HUES6 (cell line): ENCODE measurements around the gene DSTN.

Source experiments
- H3K27ac ChIP-seq: 2 replicates; pipeline ENCODE4 v1.7.0; 2013; ENCODE audit warnings: low read depth, mild to moderate bottlenecking, low read length, inconsistent platforms
- H3K27me3 ChIP-seq: 2 replicates; pipeline ENCODE4 v1.6.1; 2013; ENCODE audit warnings: low read length; ENCODE audit not compliant: control insufficient read depth, insufficient read depth
- H3K36me3 ChIP-seq: 2 replicates; pipeline ENCODE4 v1.6.1; 2013; ENCODE audit warnings: low read length; ENCODE audit not compliant: control insufficient read depth, insufficient read depth
- H3K4me1 ChIP-seq: 2 replicates; pipeline ENCODE4 v1.6.1; 2013; ENCODE audit warnings: low read length; ENCODE audit not compliant: control insufficient read depth, insufficient read depth
- H3K4me3 ChIP-seq: 2 replicates; pipeline ENCODE4 v1.5.1; 2013; ENCODE audit warnings: low read depth, low read length
- H3K9ac ChIP-seq: one replicate; pipeline ENCODE4 v1.6.1; 2013; ENCODE audit warnings: mild to moderate bottlenecking, low read length
- H3K9me3 ChIP-seq: 2 replicates; pipeline ENCODE4 v1.6.1; 2013; ENCODE audit warnings: low read depth, low read length; ENCODE audit not compliant: control insufficient read depth, insufficient read depth

Gene DSTN

DNA sequence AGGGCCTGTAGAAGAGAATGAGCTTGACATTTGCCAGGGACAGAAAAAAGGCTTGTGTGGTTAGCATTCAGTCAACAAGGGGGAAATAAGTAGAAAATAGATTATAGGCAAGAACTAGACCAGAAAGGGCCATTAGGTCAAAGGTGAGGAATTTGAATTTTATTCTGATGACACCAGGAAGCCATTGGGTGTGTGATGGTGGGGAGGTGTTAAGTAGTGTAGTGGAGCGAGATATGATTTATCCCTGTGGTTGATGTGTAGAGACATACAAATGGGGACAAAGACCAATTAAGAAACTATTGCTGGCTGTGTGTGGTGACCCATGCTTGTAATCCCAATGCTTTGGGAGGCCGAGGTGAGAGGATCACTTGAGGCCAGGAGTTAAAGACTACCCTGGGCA, 11.0 kb downstream of the DSTN start:
- no peak overlapping the region for H3K9ac ChIP-seq
- no peak overlapping the region for H3K27ac ChIP-seq
- no peaks in the 10 kb centered on the region for H3K9me3 ChIP-seq
- H3K27me3 ChIP-seq = no peaks in the 10 kb centered on the region
- no peak overlapping the region for H3K4me3 ChIP-seq
- H3K4me1 ChIP-seq = peaks cover 5% of the 10 kb centered on the region
- 0 out of 2 replicates have a peak, but pooled peaks cover 2% of the 10 kb centered on the region for H3K36me3 ChIP-seq

GRCh38 chr20:17583126-17583525, 13.3 kb downstream of the DSTN start:
- no peaks in the 10 kb centered on the region for H3K9me3 ChIP-seq
- peaks cover 2% of the 10 kb centered on the region; the same call in 1 of the 2 replicates for H3K4me1 ChIP-seq
- 0 out of 2 replicates have a peak, but pooled peaks cover 2% of the 10 kb centered on the region for H3K36me3 ChIP-seq
- H3K4me3 ChIP-seq = no peak overlapping the region
- H3K9ac ChIP-seq = no peak overlapping the region
- H3K27ac ChIP-seq = no peak overlapping the region
- no peaks in the 10 kb centered on the region for H3K27me3 ChIP-seq

DNA sequence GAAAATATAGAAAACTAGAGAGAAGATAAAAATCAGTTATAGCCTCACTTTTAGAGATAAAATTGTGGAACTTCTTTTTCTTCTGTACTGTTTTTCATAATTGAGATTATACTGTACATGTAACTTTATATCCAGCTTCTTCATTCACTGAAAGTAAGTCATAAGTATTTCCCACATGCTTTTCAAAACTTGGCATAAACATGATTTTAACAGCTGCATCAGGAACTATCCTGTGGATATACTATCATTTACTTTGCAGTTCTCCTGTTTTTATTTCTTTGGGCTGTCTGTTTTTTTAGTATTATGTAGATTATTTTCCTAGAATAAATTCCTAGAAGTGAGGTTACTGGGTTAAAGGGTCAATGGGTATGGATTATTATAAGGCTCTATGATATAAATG, 14.8 kb downstream of the DSTN start:
- Histone ChIP-seq H3K9me3 (no peaks in the 10 kb centered on the region), H3K4me1 (0 out of 2 replicates have a peak, but pooled peaks cover 2% of the 10 kb centered on the region), H3K27ac (no peak overlapping the region), H3K4me3 (no peak overlapping the region), H3K36me3 (0 out of 2 replicates have a peak, but pooled peaks cover 3% of the 10 kb centered on the region), H3K9ac (no peak overlapping the region), H3K27me3 (no peaks in the 10 kb centered on the region)

DNA sequence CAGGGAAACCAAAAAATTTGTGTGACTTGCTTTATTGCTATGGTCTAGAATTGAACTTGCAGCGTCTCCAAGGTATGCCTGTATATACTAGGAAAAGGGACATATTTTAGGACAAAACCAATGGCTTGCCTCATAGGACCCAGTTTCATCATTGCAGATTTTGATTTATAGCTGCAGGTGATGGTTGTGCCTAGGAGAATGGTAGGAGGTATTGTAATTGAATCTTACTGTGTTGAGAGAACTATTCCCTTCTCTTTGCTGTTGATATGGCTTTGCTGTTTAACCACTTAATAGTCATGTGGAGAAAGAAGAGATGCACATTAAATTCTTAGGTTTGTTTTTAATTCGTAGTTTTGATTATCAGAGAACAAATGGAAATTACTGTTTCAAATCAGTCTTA, 16.4 kb downstream of the DSTN start:
- H3K36me3 ChIP-seq = 0 out of 2 replicates have a peak, but pooled peaks cover 3% of the 10 kb centered on the region
- peaks cover 2% of the 10 kb centered on the region; the same call in 1 of the 2 replicates for H3K4me1 ChIP-seq
- no peak overlapping the region for H3K4me3 ChIP-seq
- H3K9ac ChIP-seq = no peak overlapping the region
- no peaks in the 10 kb centered on the region for H3K27me3 ChIP-seq
- H3K27ac ChIP-seq = no peak overlapping the region
- no peaks in the 10 kb centered on the region for H3K9me3 ChIP-seq

GRCh38 chr20:17587148-17587547, 17.3 kb downstream of the DSTN start:
- no peaks in the 10 kb centered on the region for H3K27me3 ChIP-seq
- H3K9me3 ChIP-seq = no peaks in the 10 kb centered on the region
- H3K36me3 ChIP-seq = 0 out of 2 replicates have a peak, but pooled peaks cover 3% of the 10 kb centered on the region
- no peak overlapping the region for H3K9ac ChIP-seq
- H3K4me1 ChIP-seq = peaks cover 2% of the 10 kb centered on the region; the same call in 1 of the 2 replicates
- H3K4me3 ChIP-seq = no peak overlapping the region
- no peak overlapping the region for H3K27ac ChIP-seq

GRCh38 chr20:17587824-17588223, 17.9 kb downstream of the DSTN start:
- no peak overlapping the region for H3K27ac ChIP-seq
- H3K4me3 ChIP-seq = no peak overlapping the region
- H3K4me1 ChIP-seq = peaks cover 2% of the 10 kb centered on the region; the same call in 1 of the 2 replicates
- H3K9me3 ChIP-seq = no peaks in the 10 kb centered on the region
- H3K27me3 ChIP-seq = no peaks in the 10 kb centered on the region
- H3K9ac ChIP-seq = no peak overlapping the region
- 0 out of 2 replicates have a peak, but pooled peaks cover 5% of the 10 kb centered on the region for H3K36me3 ChIP-seq

DNA sequence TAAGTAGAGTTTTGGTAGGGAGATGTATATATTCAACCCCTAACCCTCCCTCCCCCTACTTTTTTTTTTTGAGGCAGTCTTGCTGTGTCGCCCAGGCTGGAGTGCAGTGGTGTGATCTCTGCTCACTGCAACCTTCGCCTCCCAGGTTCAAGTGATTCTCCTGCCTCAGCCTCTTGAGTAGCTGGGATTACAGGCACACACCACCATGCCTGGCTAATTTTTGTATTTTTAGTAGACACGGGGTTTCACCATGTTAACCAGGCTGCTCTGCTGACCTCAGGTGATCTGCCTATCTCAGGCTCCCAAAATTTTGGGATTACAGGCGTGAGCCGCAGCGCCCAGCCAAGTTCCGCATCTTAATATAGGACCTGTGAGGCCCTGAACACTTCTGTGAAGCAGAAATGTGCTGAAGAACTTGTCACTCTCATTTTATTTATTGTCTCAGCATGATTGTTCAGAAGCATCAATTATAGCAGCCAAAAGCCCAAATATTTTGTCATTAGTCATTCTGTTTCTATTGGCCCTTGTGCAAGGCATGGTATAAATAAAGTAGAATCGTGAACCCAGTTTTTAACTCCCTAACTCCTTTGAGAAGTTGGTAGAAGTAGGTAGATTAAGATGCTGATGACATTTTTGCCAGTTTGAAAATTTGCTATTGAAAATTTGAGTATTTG, 19.4 kb downstream of the DSTN start:
- H3K9me3 ChIP-seq = no peaks in the 10 kb centered on the region
- H3K27me3 ChIP-seq = no peaks in the 10 kb centered on the region
- peaks cover 3% of the 10 kb centered on the region; the same call in 1 of the 2 replicates for H3K4me1 ChIP-seq
- H3K4me3 ChIP-seq = no peak overlapping the region
- H3K36me3 ChIP-seq = 0 out of 2 replicates have a peak, but pooled peaks cover 7% of the 10 kb centered on the region
- no peak overlapping the region for H3K9ac ChIP-seq
- H3K27ac ChIP-seq = no peak overlapping the region

DNA sequence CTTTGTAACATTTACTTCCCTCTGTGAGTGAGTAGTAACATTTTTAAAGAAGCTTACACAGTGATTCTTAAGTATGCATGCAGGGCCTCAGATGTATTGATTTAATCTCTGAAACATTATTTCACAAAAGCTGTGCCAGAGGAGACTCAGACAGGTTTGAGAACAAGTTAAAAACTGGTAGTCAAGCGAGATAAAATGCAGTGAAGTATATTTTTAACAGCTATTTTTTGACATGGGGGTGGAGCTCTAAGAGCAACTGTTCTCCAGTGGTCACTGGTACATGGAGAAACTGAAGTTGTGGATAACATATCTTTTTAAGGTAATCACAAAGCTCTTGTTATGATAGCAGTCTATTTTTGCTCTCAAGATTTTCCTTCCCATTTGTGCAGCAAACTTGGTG, 20.4 kb downstream of the DSTN start:
- Histone ChIP-seq H3K4me1 (peaks cover 9% of the 10 kb centered on the region), H3K9me3 (no peaks in the 10 kb centered on the region), H3K27me3 (no peaks in the 10 kb centered on the region), H3K36me3 (0 out of 2 replicates have a peak, but pooled peaks cover 7% of the 10 kb centered on the region), H3K4me3 (no peak overlapping the region), H3K9ac (no peak overlapping the region), H3K27ac (no peak overlapping the region)

GRCh38 chr20:17593902-17594301, 24.0 kb downstream of the DSTN start:
- peaks cover 7% of the 10 kb centered on the region; the same call in 1 of the 2 replicates for H3K36me3 ChIP-seq
- peaks cover 5% of the 10 kb centered on the region; the same call in 1 of the 2 replicates for H3K9me3 ChIP-seq
- peaks cover 9% of the 10 kb centered on the region for H3K4me1 ChIP-seq
- no peak overlapping the region for H3K27ac ChIP-seq
- no peak overlapping the region for H3K4me3 ChIP-seq
- no peak overlapping the region for H3K9ac ChIP-seq
- H3K27me3 ChIP-seq = no peaks in the 10 kb centered on the region

GRCh38 chr20:17594443-17594842, 24.6 kb downstream of the DSTN start:
- peaks cover 7% of the 10 kb centered on the region; the same call in 1 of the 2 replicates for H3K36me3 ChIP-seq
- H3K9me3 ChIP-seq = peaks cover 5% of the 10 kb centered on the region; the same call in 1 of the 2 replicates
- no peak overlapping the region for H3K4me3 ChIP-seq
- peaks cover 13% of the 10 kb centered on the region for H3K4me1 ChIP-seq
- no peak overlapping the region for H3K27ac ChIP-seq
- no peak overlapping the region for H3K9ac ChIP-seq
- H3K27me3 ChIP-seq = no peaks in the 10 kb centered on the region

GRCh38 chr20:17595856-17596255, 26.0 kb downstream of the DSTN start:
- Histone ChIP-seq H3K27ac (no peak overlapping the region), H3K9ac (no peak overlapping the region), H3K9me3 (peaks cover 5% of the 10 kb centered on the region; the same call in 1 of the 2 replicates), H3K4me1 (peaks cover 25% of the 10 kb centered on the region), H3K36me3 (peaks cover 7% of the 10 kb centered on the region; the same call in 1 of the 2 replicates), H3K27me3 (no peaks in the 10 kb centered on the region), H3K4me3 (no peak overlapping the region)
